Osteoblast (primary cell): Measurements from ENCODE around the gene CDK11A. TPM values are rescaled to one million over a fixed set of nuclear protein-coding genes. Genes with fewer than 3 reads are reported as not detected.
"Not testable (repeated sequence)": the region's sequence is repeated elsewhere in the genome, so short reads cannot be mapped to it uniquely, and the experiment has no call there.

Experiments
- DNase-seq: peaks from one replicate; pipeline ENCODE4 v3.0.0; 2011; ENCODE audit warnings: low spot score, mixed read lengths; ENCODE audit not compliant: insufficient read length; ENCODE audit errors: missing footprints
- H2AFZ ChIP-seq: 2 replicates; pipeline ENCODE4 v1.6.0; 2011; ENCODE audit warnings: mild to moderate bottlenecking, low read length
- H3K27ac ChIP-seq: 2 replicates; pipeline ENCODE4 v1.5.1; 2011; ENCODE audit warnings: mild to moderate bottlenecking, low read depth, low read length, moderate library complexity
- H3K27me3 ChIP-seq: 2 replicates; pipeline ENCODE4 v1.6.0; 2012; ENCODE audit warnings: mild to moderate bottlenecking, control low read depth, inconsistent platforms, low read length, moderate library complexity; ENCODE audit not compliant: insufficient read depth
- H3K36me3 ChIP-seq: 2 replicates; pipeline ENCODE4 v1.5.1; 2011; ENCODE audit warnings: mild to moderate bottlenecking, low read length, control low read depth, moderate library complexity; ENCODE audit not compliant: insufficient read depth
- H3K4me1 ChIP-seq: 2 replicates; pipeline ENCODE4 v1.5.1; 2011; ENCODE audit warnings: mild to moderate bottlenecking, low read length, control low read depth, moderate library complexity; ENCODE audit not compliant: insufficient read depth
- H3K4me2 ChIP-seq: 2 replicates; pipeline ENCODE4 v1.6.0; 2011; ENCODE audit warnings: mild to moderate bottlenecking, low read length; ENCODE audit not compliant: insufficient read depth
- H3K4me3 ChIP-seq: fragments of 200-600 bp; sonication (generic); 3 replicates; pipeline ENCODE4 v1.5.1; 2012; ENCODE audit warnings: mild to moderate bottlenecking, low read length, inconsistent platforms; ENCODE audit not compliant: insufficient read depth
- H3K79me2 ChIP-seq: 2 replicates; pipeline ENCODE4 v1.6.0; 2012; ENCODE audit warnings: mild to moderate bottlenecking, low read length, control low read depth, inconsistent platforms; ENCODE audit not compliant: insufficient read depth
- H3K9me3 ChIP-seq: 2 replicates; pipeline ENCODE4 v1.5.1; 2011; ENCODE audit warnings: low read depth, low read length, control low read depth
- H4K20me1 ChIP-seq: 2 replicates; pipeline ENCODE4 v1.6.0; 2012; ENCODE audit warnings: mild to moderate bottlenecking, low read length, control low read depth; ENCODE audit not compliant: insufficient read depth
- CTCF ChIP-seq: IDR thresholded peaks from 2 replicates; pipeline ENCODE4 v1.5.1; 2011; ENCODE audit warnings: mild to moderate bottlenecking, low read depth, low read length, moderate library complexity; ENCODE audit errors: extremely low read depth
- total RNA-seq: library from RNA; depleted of rRNA; stranded (reverse); fragments of >200 nt; gene quantifications from 2 replicates; pipeline ENCODE4 v1.2.3, GENCODE V29; 2012

CDK11A gene
- total RNA-seq = 19.4 and 22.1 TPM in 2 replicates

DNA sequence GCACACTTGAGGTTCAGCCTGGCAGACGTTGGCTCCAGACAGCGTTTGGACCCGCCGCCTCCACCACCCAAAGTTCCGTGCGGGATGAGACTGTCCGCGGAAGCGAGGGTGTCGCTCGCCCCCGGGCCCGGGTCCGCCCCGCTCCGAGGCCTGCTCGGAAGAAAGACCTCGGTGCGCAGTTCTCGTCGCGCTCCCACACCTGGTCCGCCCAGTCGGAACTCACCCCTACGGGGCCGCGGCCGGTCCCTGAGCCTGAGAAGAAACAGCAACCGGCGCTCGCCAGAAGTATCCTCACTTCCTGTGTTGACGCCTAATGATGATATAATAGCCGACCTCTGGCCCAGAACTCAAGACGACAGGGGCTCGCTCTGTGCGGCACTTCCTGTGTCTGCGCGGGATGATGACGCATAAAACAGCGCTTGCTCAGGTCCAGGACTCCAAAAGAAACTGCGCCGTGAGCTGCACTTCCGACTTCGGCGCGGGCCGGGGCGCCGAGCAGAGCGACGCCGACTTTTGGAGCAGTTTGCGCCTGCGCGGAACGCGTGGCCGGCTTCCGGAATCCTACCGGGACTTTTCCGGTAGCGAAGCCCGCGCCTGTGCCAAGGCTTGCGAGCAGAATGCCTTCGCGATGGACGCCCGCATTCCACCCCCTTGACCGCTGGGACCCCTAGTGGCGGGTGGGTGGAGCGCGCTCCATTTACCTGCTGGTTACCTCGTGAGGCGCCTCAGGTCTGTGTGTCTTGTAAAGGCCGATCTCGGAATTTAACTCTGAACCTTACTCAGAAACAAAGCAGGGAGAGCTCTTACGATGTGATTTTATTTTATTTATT, at the start of gene CDK11A:
CDK11A (minus strand) TSS at position 323 of the 830 bp plus-strand sequence. CDS start 1,539 bp downstream, outside the sequence.
- peak within 1 kb of the TSS; percentile 81 for H3K4me3 ChIP-seq
- H3K27me3 ChIP-seq, H4K20me1 ChIP-seq, H3K9me3 ChIP-seq: not testable (repeated sequence)
- TF ChIP-seq CTCF = peak; percentile 22
- H3K36me3 ChIP-seq = peaks cover 17% of the 10 kb centered on the region
- H3K4me2 ChIP-seq = peak within 1 kb of the TSS; percentile 43
- H3K4me1 ChIP-seq = peaks cover 13% of the 10 kb centered on the region
- DNase-seq = peak; percentile 97
- peak within 1 kb of the TSS; percentile 56 for H2AFZ ChIP-seq
- H3K27ac ChIP-seq = peak within 1 kb of the TSS; percentile 69
- peaks cover 11% of the 10 kb centered on the region for H3K79me2 ChIP-seq

DNA sequence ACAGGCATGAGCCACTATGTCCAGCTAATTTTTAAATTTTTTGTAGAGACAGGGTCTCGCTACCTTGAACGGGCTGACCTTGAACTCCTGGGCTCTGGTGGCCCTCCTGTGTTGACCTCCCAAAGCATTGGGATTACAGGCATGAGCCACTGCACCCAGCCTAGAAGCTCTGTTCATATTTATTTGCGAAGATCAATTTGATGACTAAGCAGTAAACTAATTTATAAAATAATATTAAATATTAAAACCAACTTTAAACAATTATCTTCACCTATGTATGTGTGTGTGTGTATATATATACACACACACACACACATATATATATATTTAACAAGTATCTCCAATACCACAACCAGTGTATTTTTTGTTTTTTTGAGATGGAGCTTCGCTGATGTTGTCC, 49.7 kb upstream of the CDK11A start:
- no peak for TF ChIP-seq CTCF
- H3K4me3 ChIP-seq = no peak overlapping the region
- H3K36me3 ChIP-seq = peaks cover 8% of the 10 kb centered on the region
- DNase-seq = no peak
- H3K79me2 ChIP-seq = peaks cover 88% of the 10 kb centered on the region
- no peak overlapping the region for H2AFZ ChIP-seq
- no peak overlapping the region for H3K27ac ChIP-seq
- no peaks in the 10 kb centered on the region for H3K27me3 ChIP-seq
- H3K4me1 ChIP-seq = peaks cover 18% of the 10 kb centered on the region
- H3K9me3 ChIP-seq = peaks cover 2% of the 10 kb centered on the region
- H3K4me2 ChIP-seq = no peak overlapping the region
- H4K20me1 ChIP-seq = peaks cover 17% of the 10 kb centered on the region

GRCh38 chr1:1771096-1771495, 46.9 kb upstream of the CDK11A start:
- Histone ChIP-seq H3K36me3 (peaks cover 8% of the 10 kb centered on the region), H3K27ac (no peak overlapping the region), H3K9me3 (peaks cover 2% of the 10 kb centered on the region), H3K27me3 (no peaks in the 10 kb centered on the region), H2AFZ (no peak overlapping the region), H3K79me2 (peaks cover 96% of the 10 kb centered on the region), H4K20me1 (peaks cover 17% of the 10 kb centered on the region), H3K4me2 (no peak overlapping the region), H3K4me1 (peaks cover 5% of the 10 kb centered on the region), H3K4me3 (no peak overlapping the region)
- TF ChIP-seq CTCF = no peak
- no peak for DNase-seq

GRCh38 chr1:1770102-1770501, 45.9 kb upstream of the CDK11A start:
- no peak overlapping the region for H2AFZ ChIP-seq
- H4K20me1 ChIP-seq = peaks cover 11% of the 10 kb centered on the region
- peaks cover 2% of the 10 kb centered on the region for H3K9me3 ChIP-seq
- peaks cover 11% of the 10 kb centered on the region for H3K36me3 ChIP-seq
- H3K4me2 ChIP-seq = no peak overlapping the region
- peak; percentile 73 for DNase-seq
- no peaks in the 10 kb centered on the region for H3K27me3 ChIP-seq
- peaks cover 95% of the 10 kb centered on the region for H3K79me2 ChIP-seq
- no peak overlapping the region for H3K4me3 ChIP-seq
- no peaks in the 10 kb centered on the region for H3K4me1 ChIP-seq
- no peak for TF ChIP-seq CTCF
- no peak overlapping the region for H3K27ac ChIP-seq
